HG03135 (cell line): ENCODE results near the gene CDRT4.

ENCODE experiments used
- ATAC-seq: cut with Tn5 transposase; IDR thresholded peaks from one replicate; pipeline ENCODE4 v1.9.1; 2021; ENCODE audit warnings: mild to moderate bottlenecking, moderate library complexity; ENCODE audit not compliant: unreplicated experiment

Gene CDRT4

DNA sequence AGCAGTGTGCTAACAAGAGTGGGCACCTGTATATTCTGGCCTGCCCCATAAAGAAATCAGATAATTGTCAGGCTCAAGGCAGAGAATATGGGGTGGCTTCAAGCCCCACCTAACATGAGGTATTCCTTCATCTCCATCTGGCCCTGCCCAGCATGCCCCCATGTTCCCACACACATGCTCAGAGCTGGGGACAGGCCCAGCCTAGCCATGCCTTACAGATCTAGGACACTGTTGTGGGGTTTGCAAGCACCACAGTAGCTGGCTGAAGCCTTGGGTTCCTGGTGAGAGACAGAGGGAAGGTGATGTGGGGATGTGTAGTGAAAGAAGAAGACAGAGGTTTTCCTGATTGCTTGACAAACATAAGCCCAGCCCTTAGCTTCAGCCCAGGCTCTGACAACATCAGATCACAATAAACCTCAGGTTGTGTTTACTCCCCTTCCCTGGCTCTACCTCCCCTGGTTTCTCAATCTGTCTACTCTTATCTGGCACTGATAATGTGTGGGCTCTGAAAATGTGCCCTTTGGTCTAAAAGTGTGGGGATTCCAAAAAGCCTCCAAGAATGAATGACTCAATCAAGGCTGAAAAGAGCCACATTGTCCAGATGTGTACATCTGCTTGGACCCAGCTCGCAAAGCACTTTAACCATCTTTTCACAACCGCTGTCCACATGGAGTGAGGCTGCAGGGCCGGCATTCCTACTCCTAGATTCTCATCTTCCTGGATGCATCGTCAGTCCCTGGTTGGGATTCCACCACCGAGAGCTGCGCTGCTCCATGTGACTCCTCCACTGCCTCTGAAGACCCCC, 34.4 kb downstream of the CDRT4 start:
- ATAC-seq, result no peak

DNA sequence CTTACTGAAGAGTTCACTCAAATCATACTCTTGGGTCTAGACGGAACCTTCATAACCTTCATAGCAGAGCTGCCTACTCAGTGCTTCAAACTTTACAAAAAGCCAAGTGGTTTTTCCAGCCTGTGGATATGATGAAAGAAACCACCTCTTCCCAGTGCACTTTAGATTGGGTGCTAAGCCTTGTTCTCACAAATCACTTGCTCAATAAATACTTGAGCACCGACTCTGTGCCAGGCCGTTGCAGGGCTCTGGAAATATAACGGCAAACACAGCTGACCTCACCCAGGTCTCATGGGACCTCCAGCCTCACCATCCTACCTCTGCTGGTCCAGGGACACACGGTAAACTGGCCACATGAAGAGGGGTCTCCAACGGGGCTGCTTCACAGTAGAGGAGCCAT, 35.7 kb downstream of the CDRT4 start:
- ATAC-seq, result no peak

DNA sequence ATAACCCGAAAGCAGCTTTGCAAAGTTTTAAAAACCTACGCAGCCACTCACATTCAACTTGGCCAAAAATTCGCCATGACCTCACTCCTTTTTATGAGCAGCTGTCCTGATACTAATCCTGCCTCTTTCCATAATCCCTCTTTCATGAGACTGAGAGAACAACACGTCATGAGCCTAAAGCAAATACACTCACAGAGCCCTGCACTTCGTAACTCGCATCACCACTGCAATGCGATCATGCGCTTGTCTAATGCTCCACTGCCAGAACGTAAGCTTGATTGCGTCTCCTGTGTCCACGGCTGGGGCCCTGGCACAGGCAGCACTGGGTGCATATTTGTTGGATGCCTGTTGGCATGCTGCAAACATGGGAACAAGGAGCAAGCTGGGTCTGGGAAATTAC, 36.2 kb downstream of the CDRT4 start:
- ATAC-seq, result no peak

DNA sequence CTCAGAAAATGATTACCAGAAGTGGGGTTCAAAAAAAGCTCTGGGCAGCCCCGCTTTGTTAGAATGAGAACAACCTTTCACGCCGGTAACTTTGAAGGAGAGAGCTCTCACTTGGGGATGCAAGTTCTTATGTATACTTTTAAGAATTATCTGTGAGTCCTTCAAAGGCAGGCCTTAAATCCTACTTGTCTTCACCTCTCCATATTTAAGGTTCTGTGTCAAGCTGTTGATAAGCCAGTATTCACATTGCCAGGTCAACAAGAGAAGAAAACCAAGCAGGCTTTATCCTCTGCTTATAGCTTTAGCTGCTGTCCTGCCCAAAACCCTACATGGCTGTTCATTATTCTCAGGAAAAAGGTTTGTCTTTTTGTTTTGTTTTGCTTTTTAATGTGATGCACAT, 42.9 kb downstream of the CDRT4 start:
- no peak for ATAC-seq

DNA sequence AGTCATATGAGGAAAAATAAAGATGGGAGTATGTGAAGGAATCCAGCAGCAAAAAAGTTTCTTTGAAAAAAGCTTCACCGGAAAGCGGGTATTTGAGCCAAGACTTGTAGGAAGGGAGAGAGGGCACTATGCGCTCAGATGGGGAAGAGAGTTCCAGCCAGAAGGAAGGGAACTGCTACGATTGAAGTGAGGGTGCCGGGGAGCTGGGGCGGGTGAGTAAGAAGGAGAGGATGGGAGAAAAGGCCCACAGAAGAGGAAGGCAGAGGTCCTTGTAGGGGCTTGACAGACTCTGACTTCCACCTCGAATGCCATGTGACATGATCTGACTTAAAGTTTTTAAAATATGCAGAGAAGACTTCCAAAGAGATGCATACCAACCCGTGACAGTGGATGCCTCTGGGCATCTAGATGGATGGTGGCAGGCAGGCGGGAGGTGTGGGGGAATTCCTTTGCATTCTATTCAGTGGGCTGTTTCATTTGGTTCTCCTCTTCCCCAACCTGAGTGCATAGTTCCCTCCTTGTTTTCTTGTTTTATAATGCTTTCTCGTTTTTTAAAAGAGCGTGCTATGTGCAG, 44.9 kb downstream of the CDRT4 start:
- no peak for ATAC-seq

DNA sequence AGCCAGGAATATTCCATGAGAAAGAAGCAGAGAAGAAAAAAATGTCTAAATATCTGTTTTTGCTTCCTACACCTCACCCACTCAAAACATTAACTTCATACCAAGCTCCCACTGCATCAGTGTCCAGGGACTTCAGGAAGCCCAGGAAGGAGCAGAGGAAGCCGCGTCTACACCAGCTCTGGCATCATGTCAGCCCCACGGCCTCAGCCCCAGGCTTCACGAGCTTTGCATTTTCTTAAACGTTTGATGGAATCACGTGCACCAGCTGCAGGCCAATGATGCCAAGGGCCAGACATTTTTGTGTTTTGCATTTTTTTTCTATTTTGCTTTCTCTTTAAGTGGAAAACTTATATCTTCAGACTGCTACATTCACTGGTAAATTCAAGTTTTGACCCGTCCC, 48.6 kb downstream of the CDRT4 start:
- no peak for ATAC-seq

DNA sequence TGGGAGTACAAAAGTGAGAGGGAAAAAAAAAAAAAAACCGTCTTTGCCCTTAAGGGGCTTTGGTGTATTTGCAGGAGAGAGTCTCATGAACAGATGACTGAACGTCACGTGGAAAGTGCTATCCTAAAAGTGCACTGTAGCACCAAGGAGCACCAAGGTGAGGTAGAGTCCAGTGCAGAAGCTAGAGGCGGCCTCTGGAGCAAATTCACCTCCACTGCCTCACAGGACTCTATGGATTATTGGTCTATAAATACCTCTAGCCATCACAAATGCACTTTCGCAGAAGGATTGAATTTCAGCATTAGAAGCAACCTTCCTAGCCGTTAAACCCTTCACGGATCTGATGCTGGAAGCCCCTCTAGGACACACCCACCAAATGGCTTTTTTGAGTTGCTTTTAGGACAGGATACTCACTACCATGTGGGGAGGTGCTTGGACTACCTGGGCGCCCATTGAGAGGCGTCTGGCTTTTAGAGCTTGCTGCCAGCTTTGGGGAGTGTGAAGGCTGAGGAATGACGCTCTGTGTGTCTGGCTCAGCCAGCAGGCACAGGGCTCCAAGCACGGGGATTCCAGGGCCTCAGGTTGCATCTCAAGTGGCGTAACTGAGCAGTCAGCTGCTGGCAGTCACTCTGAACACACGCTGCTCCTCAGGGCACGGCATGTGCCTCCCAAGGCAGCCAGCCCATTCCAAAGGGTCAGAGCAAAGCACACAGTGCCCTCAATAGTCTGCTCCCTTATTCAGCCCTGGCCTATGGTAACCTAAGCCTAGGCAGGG, 52.7 kb downstream of the CDRT4 start:
- no peak for ATAC-seq

DNA sequence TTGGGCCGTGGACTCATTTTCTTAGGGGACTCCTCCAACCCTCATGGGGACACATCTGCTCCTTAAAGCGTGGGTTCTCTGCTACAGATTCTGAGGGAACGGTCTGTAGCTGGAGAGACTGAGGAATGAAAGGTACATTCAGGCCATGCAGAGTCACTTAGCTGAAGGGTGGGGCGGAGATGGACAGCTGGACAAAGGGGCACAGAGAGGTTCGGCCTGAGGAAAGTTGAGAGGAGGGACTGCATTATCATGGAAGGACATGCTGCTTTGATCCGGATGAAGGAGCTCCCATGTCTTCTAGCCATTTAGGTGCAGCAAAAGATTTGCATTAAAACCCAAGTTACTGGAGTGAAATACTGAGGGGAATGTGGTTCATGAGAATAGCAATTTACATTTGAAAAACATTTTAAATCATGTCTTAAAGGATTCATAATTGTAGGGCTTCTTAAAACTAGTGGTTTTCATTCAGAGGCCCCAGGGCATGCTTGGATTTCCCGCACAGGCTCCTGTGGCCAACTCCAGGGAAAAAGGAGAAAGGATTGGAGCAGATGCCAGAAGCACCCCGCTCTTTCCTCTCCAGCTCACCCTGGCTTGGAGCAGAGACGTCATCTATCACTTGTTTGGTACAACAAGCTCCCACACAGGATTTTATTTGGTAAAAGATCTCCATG, 54.2 kb downstream of the CDRT4 start:
- ATAC-seq, result no peak

DNA sequence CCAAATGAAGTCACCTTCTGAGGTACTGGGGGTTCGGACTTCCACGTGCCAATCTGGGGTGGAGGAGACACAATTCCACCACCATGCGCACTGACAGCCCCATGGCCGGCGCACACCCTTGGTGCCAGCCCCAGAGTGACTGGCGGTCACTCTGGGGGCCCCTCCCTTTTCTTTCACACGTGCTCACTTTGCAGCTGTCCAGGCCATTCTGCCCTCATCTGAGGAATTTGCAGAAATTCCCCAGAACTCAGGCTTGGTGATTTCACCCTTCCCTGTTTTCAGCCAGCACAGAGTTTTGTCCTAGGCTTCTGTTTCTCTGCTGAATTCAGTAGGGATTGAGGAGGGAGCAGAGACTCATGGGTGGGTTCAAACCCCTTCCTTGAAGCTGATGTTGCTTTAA, 54.8 kb downstream of the CDRT4 start:
- no peak for ATAC-seq

DNA sequence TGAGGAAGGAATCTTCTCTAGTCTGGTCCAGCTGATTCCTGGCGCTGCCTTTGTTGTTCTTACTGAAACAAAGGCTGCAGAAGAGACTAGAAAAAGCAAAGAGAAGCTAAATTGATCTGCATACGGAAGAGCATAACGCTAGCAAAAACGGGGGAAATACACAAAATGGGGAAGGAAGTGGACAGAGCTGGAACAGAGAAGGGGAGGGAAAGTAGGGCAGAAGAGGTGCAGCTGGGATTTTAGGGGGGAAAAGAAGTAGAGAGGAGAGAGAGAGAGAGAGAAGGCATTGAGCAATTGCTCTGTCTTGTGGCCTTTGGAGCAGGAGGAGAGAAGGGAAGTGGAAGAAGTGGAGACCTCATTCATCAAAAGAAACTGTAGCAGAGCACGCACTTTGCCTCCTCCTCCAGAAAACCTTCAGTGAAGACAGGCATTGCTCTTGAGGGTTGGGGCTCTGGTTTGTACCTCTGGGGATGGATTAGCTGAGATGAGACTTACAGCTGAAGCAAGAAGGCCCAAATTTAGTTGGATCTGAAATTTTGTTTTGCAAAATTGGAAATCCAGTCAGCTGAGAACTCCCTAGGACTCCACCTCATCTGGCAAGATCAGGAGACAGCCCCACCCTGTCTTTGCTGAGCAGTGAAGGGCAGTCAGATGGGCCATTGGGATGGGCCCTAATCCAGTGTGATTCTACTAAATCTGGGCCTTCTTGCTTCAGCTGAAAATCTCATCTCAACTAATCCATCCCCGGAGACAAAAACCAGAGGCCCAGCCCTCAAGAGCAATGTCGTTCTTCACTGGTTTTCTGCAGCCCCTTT, 55.8 kb downstream of the CDRT4 start:
- no peak for ATAC-seq

DNA sequence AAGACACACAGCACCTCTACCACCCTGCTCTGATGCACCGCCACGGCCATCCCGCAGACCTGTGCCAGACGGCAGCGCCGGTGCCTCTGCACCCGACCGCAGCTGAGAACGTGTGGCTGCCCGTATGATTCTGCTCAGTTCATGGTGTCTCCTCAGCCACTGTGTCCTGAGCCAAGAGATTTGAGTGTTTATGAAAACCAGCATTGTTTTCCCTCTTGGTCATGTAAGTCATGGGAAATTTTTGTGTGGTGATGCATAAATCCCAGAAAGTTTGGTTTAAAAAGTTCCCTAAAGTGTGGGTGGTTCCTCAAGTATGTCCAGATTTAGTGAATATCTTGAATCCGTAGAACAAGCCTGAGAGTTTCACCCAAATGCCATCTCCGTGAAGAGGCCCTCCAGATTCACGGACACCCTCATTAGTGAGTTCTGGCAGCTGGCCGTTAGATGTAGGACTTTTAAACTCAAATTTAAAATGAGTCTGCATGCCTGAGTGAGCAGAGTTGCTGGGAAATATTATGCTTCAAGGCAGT, 57.6 kb downstream of the CDRT4 start:
- no peak for ATAC-seq

DNA sequence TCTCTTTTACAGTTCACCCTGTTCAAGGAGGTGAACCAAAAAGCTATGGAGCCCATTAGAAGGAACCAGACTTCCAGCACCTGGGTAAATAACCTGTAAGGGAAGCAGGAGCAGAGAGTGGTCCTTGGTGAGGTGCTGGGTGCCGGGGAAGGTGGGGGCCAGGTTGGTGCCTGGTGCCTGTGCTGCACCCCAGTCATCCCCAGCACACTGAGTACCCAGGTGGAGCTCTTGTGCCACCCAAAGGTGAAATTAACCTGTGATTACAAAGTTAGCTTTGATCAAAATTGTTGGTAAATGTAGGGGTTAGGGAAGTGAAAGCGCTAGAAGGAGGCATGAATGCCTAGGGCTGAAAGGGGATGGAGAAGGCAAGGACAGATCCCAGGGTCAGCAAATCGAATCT, 58.6 kb downstream of the CDRT4 start:
- ATAC-seq, result no peak

DNA sequence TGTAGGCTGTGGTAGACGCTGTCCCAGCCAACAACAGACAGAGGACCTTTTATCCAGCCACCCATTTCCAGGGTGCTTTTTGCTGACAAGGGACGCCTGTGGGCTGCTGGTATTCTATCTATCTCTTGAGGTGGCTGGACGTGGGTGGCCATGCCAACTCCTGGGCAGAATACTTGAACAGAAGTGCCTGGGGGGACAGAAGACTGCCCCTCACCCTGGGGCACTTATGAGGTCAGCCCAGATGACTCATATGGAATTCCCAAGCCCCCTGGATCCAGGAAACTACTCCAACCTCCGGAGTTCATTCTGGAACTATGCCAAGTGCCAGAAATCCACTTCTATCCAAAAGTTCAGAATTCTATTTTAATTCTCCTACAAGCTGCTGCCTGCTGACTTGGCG, 61.3 kb downstream of the CDRT4 start:
- ATAC-seq, result no peak

DNA sequence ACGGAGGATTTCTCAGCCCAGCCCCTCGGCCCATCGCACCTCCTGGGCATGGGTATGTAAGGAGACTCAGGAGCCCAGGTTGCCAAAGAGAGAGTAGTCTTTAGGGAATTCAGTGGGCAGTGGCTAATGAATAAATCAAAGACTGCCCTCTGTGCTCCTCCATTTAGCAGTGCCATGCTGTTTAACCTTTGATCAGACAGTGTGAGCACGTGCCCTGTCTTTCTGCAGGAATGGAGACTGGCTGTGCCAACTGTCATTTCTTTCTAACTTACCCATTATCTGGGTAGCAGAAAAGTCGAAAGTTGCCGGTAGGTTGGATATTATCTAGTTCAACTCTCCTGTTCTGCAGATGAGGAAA, 62.4 kb downstream of the CDRT4 start:
- ATAC-seq, result no peak

DNA sequence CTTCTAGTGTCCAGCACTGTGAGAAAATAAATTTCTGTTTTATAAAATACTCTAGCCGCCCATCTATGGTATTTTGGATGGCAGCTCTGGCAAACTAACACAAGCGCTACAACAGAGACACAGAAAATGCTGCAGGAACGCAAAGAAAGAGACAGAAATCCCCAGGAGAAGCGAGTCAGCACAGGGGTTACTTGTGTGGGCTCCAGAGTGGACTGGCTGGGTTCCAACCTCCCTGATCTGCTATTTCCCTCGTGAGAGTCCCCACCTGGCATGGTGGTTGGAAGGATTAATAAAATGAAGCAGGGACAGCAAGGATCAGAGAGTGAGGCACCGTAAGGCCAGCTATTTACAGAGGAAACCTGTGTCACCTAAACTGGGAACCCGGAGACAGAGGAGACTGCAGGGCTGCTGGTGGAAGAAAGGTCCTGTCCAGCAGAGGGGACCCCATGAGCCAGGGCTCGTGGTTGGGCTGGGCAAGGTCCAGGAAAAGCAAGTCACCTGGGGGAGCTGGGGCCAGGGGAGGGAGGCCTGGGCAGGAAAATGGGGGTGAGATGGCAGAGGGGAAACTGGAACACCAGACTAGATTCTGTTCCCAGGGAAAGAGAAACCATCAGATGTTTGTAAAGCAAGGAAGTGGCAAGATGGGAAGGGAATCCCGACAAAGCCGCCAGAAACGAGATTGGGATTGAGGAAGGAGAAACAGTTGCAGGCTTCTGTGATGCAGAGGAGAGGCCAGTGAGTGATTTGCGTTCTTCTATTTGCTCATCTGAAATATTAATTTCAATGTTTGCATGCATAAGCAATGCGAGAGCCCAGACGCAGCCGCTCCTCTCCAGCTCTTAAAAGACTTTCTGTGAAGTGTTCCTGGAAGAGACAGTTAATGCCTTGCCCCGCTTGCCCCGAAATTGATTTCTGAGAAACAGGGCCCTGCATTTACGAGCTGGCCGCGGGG, 63.0 kb downstream of the CDRT4 start:
- ATAC-seq, result no peak

DNA sequence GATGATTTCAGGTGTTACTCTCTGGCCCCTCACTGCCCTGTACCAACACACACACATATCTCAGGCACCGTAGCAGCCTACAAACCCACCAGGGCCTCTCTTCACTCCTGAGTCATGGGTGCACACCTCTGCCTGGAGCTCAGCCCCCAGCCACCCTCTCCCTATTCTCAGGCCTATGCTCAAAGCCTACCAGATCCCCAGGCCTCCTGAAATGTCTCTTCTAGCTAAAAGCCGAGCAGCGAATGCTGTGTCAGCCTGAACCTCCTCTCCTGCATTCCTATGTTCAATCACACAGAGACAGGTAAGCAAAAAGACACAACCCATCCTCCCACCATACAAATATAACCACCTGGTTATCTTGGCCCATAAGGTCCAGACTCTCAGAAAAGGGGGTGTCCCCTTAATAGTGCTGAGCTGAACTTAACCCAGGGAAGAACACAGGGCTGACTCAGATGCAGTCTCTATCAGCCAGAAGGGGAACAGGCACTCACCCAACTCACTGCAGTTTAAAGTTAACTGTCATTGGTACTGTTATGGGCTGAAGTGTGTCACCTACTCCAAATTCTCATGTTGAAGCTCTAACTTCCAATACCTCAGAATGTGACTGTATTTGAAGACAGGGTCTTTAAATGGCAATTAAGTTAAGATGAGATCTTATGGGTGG, 64.0 kb downstream of the CDRT4 start:
- ATAC-seq, result no peak

DNA sequence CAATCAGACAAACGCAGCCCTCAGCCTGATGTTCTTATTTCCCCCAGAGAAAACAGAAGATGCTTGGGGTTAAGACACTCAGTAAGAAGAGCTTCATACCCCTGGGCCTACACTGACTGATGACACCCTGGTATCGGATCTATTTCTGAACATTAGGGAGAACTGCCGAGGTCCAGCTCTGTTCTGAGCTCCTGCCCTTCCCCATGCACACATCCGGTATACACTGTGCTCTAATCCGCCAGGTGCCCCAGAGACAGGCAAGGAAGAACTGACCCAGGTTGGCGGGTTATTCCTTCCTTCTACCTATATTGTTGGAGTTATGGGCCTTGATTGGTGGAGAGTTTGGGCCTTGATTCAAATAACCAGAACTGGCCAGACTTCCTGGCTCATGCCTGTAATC, 68.0 kb downstream of the CDRT4 start:
- ATAC-seq, result no peak

DNA sequence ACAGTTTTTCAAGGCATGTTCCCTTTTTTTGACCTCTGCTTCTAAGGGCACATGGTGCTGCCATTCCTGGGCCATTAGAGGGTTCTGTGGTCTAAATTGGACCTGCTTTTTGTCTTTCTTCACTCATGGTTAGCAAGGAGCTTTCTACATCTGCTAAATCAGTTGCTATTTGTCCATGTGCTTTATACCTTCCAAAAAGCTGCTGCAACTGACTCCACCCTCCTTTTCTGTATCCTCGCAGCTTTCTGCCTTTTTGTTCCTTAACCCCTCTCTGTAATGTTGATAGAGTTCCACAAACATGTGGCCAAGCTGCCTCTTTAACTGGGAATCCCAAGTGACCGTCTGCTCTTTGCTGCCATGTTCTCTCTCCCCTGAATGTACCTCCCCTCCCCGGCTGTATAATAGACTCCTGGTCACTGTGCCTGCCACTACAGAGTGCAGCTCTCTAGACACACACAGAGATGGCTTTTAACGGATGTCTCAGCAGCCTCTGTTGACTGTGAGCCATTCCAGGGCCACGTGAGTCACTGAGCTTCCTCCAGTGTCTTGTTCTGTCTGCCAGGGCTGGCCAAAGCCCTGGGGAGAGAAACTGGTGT, 68.6 kb downstream of the CDRT4 start:
- ATAC-seq, result no peak

DNA sequence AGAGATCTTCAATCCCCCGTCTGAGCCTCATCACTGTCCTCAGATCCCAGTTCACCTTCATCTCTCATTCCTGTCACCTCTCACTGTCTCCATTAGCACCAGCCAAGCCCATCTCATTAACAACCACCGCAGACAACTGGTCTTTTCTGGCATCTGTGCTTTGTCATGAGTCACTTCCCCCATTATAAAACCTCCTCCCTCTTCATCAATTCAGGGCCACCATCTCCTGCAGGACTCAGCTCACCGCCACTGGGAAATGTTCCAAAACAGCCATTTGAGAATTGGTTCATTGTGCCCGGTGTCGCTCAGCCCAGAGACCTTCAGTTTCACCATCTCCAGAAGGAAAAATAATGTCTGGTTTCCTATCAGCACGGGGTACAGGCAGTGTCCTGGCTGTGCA, 69.1 kb downstream of the CDRT4 start:
- ATAC-seq, result no peak
